ENCODE results near the gene CPN1. TPM values are rescaled to one million over a fixed set of nuclear protein-coding genes. Genes with fewer than 3 reads are reported as not detected.

CPN1 gene
- total RNA-seq, 1 donor from 2014 or later, result not detected

DNA sequence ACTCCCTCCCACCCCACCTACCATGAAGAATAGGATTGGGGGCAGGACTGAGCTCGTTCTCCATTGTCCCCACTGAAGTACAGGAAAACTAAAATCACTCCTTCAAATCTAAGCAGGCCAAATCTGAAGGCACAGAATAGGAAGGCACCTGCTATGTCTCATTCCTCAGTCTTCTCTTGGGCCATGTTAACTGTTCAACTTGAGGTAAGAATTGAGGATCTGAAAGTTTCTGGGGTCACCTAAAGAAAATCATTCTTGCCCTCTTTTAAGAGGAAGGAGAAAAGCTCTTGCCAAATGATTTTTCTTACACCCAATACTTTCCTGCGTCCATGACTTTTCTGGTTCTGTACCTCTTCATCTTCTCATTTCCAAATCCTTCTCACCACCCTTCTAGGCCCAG is 4.9 kb downstream of the CPN1 start:
- no peak for DNase-seq (ENCODE audit: low read depth)

DNA sequence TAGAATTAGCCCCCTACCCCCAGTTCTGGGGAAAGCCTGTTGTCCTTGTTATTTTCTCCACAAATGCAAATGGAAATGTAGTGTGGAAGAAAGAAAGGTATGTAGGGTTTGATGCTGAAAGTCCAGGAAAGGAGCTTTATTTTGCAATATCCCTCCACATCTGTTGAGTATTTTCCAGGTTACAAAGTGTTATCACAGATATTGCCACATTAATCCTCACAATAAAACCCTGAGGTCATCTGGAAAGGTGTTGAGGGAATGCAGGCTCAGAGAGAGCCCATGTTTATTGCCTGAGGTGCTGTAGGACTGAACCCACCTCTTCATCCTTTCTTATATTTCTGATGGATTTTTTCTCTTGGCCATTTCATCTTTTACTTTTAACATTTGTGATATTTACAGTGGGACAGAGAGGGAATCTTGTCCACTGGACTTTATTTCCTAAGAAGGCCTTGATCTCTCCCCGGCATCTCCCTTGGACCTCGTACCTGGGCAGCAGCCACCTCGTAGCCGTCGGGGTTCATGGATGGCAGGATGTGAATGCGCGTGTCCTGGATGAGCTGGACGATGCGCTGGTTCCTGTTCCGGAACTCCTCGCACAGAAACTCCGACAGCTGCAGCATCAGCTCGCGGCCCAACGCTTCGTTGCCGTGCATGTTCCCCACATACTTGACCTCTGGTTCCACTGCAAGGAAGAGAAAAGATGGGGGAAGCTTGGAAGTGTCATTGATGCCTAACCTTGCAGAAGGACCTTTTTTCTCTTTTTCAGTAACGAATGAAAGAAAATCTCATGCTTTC is 6.0 kb downstream of the CPN1 start:
- no peak for DNase-seq (ENCODE audit: low read depth)

DNA sequence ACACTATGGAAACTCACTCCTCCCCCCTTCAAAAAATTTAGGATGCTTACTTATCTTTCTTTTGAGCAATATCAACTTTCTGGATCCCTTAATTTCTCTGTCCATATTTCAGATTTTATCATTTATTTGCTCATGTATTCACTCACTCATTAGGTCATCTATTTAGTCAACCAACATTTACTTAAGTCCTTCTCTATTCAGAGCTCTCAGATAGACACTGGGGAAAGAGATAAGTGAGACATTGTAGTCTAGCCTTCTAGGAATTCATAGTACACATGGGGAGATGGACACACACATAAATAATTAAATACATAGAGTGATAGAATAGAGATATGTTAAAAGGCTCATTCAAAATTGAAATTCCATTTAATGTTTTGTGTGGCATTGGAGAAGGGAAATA is 9.2 kb downstream of the CPN1 start:
- DNase-seq (ENCODE audit: low read depth), result no peak

DNA sequence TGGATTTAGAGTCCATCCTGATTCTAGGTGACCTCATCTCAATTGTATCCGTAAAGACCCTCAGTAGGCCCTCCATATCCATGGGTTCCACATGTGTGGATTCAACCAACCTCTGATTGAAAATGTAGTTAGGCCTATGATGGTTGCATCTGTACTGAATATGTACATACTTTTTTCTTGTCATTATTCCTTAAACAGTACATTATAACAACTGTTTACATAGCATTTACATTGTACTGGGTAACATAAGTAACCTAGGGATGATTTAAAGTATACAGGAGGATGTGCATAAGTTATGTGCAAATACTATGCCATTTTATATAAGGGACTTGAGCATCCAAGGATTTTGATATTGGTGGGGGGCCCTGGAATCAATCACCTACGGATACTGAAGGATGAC is 10.1 kb downstream of the CPN1 start:
- no peak for DNase-seq (ENCODE audit: low read depth)

DNA sequence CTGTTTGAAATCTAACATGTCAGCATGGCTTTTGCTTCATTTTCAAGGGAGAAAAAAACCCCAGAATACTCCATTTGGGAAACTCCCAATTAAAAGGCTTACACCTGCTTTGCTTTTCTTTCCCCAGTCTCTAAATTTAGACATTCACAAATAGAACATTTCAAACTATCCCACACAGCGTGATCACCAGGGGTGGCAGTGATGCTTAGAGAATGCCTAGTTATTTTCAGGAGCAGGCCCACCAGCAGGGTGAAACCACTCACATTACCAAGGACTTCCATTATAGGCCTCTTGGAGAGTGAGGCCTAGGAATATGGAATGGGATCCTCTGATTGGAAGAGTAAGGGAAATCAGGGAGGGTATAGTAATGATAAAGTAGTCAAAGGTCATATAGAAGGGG is 14.2 kb downstream of the CPN1 start:
- no peak for DNase-seq (ENCODE audit: low read depth)

DNA sequence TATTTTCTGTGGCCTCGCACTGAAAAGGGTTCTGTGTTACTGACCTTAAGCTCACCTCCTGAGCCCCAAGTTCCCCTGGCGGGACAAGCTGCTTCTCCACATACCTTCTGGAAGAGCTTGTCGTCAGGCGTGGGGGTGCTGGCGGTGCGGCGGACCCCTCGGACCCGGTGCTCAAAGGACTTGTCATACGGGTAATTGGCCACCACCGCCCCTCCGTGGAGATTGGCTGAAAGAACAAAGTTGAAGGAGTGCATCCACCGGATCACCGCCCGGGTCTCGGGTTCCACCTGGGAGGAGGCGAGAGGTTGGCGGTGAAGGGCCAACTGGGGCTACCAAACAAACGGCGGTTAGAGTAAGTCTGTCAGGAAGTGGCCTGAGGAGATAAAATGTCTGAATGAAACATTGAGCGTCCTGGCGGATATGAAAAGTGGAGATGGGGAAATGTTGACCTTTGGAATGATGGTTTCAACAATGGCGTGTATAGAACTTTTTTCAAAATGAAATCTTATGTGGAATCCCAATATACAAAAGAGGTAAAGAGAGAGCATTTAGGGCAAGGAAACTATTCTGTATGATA is 16.5 kb downstream of the CPN1 start:
- DNase-seq (ENCODE audit: low read depth), result no peak

DNA sequence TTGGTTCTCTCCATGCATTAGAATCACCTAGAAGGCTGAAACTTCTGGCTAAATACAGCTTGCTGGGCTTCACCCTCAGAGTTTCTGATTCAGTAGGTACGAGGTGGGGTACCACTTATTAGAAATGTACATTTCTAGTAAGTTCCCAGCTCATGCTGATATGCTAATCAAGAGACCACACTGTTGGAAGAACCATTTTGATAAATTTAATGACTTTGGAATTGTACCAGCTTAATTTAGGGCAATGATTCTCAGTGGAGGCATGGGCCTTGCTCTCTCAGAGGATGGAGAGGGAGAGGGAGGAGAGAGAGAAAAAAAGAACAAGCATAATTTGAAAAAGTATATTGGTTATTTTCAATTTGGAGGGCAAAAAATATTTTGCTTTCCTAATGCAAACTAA is 20.3 kb downstream of the CPN1 start:
- DNase-seq (ENCODE audit: low read depth), result no peak

DNA sequence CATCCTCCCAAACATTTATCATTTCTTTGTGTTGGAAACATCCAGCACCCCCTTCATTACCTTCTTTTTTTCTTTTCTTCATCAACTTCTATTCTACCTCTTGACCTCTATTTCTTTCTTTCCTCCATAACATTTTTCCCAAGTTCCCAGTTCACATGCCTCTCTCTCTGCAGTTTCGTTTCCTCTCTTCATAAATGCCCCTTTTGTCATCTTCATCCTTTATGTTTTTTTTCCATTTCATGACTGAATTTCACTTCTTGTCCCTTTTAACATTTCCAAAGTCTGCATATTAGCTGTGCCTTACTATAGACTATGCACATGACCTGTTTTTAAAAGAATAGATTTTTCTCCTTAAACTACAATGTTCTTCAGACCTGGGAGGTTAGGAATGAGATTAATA is 23.7 kb downstream of the CPN1 start:
- no peak for DNase-seq (ENCODE audit: low read depth)

DNA sequence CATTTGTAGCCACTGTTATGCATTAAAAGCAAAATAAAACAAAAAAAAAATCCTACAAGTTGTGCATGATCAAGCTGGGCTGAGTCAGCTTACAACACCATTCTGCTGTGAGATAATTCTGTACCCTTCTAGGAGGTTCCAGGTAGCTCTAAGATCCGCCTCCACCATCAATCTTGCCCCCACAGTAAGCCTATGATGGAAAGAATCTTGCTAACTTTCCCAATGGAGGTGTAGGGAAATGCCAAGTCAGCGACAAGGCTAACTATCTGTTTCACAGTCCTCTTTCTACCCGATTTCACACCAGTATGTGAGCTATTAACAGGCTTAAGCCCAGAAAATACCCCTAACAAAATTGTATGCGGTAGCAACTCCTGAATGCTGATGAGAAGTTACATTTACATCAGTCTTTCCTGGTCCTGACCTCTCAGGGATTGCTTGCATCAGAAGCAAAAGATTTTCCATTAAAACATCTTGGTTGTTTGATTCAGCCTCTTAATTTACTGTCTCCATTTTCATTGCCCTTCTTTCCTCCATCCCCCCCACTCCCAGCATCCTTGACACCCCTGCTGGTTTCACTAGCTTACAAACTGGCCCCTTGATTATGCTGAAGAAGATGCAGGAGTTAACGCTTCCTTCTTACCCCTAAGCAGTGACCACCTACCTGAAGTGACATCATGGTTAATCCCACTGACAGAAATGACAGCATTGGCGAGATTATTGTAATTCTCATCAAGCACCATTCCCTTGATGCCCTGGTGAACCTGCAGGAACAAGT is 27.8 kb downstream of the CPN1 start:
- no peak for DNase-seq (ENCODE audit: low read depth)

DNA sequence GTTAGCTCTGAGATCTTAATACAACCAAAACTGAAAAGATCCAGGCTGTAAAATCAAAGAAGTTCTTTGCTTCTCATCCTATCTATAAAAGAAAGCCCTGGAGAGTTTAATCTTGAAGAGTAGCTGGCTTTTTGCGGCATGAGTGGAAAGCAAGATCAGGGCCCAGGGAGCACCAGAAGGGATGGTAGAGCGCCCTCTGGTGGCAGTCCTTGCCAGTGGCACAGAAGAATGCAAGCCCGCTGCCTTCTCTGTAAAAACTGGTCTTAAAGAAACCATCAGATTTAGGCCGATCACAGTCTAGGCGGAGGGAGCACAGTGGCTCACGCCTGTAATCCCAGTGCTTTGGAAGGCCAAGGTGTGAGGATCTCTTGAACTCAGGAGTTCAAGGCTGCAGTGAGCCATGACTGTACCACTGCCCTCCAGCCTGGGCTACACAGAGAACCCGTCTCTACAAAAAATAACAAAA is 35.6 kb downstream of the CPN1 start:
- peak; percentile 63 for DNase-seq (ENCODE audit: low read depth)

DNA sequence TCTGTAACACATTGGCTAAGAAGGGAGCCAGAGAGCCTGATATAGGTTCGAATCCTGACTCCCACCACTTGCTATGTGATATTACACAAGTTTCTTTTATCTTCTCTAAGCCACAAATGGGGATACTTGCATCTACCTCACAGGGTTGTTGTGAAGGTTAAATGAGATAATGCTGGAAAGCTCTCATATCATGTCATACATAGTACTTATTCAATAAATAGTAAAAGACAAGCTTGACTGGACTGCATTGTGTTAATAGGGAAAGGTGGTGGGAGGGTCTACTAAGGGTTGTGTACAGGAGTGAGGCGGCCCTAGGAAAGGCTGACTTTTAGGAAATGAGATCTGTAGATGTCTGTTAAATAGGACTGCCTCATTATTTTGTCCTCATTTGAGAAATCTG is 36.1 kb downstream of the CPN1 start:
- no peak for DNase-seq (ENCODE audit: low read depth)

DNA sequence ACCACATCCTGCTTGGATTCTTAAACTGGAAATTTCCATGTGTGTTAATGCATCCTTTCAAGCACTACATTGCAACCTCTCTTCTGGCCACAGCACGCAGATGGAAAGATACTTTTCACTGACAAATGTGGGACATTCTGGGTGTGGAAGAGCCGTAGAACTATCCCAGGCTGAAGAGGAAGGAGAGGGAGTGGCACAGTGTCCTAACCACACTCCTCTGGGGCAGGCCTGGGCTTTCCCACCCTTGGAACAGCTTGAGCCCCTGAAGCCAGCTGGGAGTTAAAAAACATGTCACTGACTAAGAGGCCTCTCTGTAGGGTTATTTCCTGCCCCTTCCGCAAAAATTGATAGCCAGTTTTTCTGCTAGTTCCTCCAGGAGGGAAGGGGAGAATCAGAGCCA is 37.9 kb downstream of the CPN1 start:
- no peak for DNase-seq (ENCODE audit: low read depth)

DNA sequence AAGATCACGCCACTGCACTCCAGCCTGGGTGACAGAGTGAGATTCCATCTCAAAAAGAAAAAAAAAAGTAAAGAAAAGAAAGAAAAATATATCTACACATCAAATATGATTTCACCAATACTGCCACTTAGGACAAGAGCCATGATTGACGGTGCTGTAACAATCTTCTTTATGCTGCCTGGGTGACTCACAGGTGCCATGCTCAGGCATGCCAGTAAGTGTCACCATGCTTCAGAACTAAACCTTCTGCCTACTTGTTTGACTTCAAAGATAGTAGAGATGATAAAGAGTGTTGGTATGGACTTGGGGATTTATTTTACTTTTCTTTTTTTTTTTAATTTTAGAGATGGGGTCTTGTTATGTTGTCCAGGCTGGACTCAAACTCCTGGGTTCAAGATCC is 38.3 kb downstream of the CPN1 start:
- DNase-seq (ENCODE audit: low read depth), result peak; percentile 29

DNA sequence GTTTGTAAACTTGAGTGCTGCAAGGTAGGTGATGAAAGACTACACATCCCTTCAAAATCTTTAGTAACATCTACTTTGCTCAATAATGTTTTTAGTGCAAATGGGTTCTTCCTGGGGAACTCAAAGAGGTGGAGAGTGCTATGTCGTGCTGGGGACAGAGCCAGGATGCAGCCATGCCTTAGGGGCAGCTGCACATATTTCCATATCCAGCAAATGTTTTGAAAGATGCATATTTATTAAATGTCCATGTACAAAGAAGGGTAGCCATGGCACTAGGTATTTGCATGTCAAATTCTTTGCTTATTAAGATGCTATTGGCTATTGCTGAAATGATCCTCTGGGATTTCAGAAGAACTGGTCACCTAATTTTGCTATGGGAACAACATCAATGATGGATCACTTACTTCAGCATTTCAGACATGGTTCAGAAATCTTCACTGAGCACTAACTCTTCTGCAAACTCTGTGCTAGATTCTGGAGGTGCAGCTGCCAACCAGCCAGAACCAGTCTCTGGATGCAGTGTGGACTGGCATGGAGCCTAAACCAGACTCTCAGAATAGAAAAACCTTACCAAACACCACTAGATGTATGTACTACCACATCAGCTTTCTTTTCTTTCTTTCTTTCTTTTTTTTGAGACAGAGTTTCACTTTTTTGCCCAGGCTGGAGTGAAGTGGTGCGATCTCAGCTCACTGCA is 40.2 kb downstream of the CPN1 start:
- peak; percentile 26 for DNase-seq (ENCODE audit: low read depth)

DNA sequence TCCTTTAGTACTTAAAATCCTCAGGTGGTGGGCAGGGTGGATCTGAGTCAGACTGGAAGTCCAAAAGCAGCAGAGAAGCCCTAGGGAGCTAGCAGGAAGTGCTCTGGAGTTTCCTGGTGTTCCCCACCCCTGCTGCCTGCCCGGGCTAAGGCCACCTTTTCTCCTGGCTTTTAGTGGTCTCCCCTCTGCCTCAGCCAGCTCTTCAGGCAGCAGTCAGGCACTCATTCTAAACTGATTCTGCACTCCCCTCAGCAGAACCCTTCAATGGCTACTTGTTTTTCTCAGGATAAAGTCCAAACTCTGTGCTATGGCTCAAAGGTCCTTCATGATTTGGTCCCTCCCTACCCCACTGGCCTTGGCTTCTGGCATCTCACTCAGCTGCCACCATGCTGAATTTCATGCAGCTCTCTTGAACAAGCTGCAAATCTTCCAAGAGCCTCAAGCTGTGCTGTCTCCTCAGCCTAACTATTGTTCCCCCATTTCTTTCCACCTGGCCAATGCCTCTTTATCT is 43.1 kb downstream of the CPN1 start:
- DNase-seq (ENCODE audit: low read depth), result no peak

DNA sequence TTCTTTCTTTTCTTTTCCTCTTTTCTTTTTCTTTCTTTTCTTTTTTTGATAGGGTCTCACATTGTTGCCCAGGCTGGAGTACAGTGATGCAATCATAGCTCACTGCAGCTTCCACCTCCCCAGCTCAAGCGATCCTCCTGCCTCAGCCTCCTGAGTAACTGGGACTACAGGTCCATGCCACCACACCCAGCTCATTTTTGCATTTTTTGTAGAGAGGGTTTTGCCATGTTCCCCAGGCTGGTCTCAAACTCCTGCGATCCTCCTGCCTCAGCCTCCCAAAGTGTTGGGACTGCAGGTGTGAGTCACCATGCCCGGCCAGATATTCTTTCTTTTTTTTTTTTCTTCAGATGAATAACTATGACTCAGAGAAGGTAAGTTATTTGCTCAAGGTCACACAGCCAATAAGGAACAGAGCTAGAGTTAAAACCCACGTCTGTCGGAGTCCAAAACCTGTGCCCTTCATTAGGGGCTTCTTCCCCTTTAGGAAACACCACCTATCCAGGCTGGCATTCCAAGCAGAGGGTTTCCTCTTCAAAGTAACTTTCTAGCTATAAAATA is 43.8 kb downstream of the CPN1 start:
- DNase-seq (ENCODE audit: low read depth), result no peak

DNA sequence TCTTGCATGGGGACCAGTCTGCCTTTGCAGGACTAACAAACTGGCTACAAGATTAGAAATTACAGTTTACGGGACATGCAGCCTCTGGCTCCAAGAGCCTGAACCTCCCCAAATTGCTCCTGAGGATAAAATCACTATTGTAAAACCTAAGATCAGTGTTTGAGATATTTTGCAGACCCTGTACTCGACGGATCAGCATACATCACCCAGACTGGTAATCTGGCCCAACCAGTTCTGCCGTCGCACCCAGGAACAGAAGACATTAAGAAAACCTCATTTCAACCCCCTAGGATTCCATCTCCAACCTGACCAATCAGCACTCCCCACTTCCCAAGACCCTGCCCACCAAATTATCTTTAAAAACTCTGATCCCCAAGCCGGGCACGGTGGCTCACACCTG is 44.8 kb downstream of the CPN1 start:
- no peak for DNase-seq (ENCODE audit: low read depth)

DNA sequence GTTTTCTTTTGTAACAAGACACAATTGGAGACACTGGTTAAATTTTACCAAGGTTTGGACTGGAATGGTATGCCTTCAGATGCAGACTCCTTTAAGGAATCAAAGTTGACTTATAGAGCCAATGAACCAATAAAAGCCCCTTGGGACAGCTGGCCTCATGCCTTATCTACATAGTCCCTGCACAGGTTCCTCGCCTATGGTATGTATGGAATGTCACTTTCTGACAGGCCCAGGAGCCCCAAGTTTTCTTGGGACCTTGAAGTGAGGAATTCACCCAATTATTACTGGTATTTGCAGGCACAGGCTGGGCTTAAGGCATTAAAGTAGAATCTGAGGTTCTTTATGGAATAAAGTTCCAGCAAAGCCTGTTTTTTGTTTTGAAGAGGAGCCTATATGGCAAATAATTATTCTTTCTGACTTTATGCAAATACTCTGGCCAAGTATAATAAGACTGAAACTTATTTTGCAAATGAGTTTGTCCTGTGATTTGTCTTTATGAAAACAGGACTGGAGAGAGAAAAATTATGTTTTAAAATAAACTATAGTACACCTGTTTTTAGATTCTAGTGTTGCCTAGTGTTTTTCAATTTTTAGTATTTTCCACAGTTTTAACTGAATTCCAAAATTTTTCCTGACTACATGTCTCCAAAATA is 47.8 kb downstream of the CPN1 start:
- no peak for DNase-seq (ENCODE audit: low read depth)

DNA sequence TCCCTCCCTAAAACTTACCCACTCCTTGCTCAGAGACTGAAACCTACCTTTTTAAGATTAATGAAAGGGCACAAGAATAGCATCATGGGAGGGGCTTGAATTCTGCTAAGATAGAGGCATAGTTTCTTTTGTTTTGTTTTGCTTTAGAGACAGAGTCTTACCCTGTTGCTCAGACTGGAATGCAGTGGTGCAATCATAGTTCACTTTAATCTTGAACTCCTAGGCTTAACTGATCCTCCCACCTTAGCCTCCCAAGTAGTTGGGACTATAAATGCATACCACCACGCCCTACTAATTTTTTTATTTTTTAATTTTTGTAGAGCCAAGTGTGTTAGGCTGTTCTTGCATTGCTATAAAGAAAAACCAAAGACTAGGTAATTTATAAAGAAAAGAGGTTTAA is 54.3 kb downstream of the CPN1 start:
- no peak for DNase-seq (ENCODE audit: low read depth)

DNA sequence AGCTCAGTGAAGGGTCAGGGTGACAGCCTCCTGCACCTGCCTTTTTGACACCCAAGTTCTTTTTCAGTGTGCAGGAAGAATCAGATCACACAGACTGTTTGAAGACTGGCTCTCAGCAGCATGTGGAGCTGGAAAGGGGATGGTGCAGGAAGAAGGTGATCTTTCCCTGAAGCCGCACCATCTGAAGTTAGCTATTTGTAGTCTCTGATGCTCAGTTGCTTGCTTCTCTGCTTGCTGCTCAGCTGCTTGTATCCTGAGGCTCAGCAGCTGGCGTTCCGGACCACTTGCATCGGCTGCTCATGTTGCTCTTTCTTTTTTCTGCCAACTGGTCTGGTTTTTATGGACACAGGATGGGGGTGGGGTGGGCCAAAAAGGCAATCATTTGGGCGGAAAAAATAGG is 56.1 kb downstream of the CPN1 start:
- peak; percentile 60 for DNase-seq (ENCODE audit: low read depth)

DNA sequence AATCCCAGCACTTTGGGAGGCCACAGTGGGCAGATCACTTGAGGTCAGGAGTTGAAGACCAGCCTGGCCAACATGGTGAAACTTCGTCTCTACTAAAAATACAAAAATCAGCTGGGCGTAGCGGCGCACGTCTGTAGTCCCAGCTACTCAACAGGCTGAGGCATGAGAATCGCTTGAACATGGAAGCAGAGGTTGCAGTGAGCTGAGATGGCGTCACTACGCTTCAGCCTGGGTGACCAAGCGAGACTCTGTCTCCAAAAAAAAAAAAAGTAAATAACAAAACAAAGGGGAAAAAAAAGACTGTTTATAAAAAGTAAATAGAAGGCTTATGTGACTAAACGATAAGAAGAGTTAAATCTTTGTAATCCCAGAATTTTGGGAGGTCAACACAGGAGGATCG is 56.9 kb downstream of the CPN1 start:
- no peak for DNase-seq (ENCODE audit: low read depth)
